Panc1 (cell line): ENCODE measurements around the gene PCBP4. TPM values are rescaled to one million over a fixed set of nuclear protein-coding genes. Genes with fewer than 3 reads are reported as not detected.

Source experiments
- ATAC-seq: fragments of 200-7000 bp; cut with Tn5 transposase; 2 replicates; pipeline ENCODE4 v1.9.1; 2020; ENCODE audit warnings: mild to moderate bottlenecking, moderate library complexity
- BruUV-seq: library from RNA; stranded (reverse); fragments of 400-500 nt; replicated peaks from 2 replicates; lab custom pipeline; 2021; lab: Mats Ljungman, UMichigan
- CTCF ChIA-PET: fragments of 300-600 bp; sonication (Branson Sonifier 250); formaldehyde crosslinking; loops from one replicate; lab custom pipeline; 2022; ENCODE audit warnings: antibody characterized with exemption; lab: Charles Lee
- POLR2A ChIA-PET: fragments of 300-600 bp; sonication (Branson Sonifier 250); formaldehyde crosslinking; loops from one replicate; lab custom pipeline; 2022; ENCODE audit warnings: antibody characterized with exemption; lab: Charles Lee
- DNase-seq: peaks from one replicate; pipeline ENCODE4 v3.0.0-alpha.2; 2010; ENCODE audit warnings: low read depth, low spot score
- H3K27ac ChIP-seq: 2 replicates; pipeline ENCODE4 v1.5.1; 2011; ENCODE audit warnings: mild to moderate bottlenecking, low read length, inconsistent platforms
- H3K27me3 ChIP-seq: fragments of 200-500 bp; sonication (Bioruptor generic); 2 replicates; pipeline ENCODE4 v1.6.0; 2014; ENCODE audit warnings: low read length, inconsistent platforms; ENCODE audit not compliant: control insufficient read depth, insufficient read depth
- H3K36me3 ChIP-seq: fragments of 200-500 bp; sonication (Bioruptor generic); 2 replicates; pipeline ENCODE4 v1.5.1; 2014; ENCODE audit warnings: inconsistent platforms, mild to moderate bottlenecking, low read length, moderate library complexity; ENCODE audit not compliant: control insufficient read depth, insufficient read depth
- H3K4me1 ChIP-seq: 2 replicates; pipeline ENCODE4 v1.5.1; 2011; ENCODE audit warnings: inconsistent platforms, mild to moderate bottlenecking, low read length, moderate library complexity; ENCODE audit not compliant: control insufficient read depth, insufficient read depth
- H3K4me3 ChIP-seq, 2 experiments: 2 replicates each; pipeline ENCODE4 v1.5.1; 2011 to 2012; ENCODE audit warnings: low read depth in 2 of 2, low read length in 2 of 2, mild to moderate bottlenecking in 2 of 2, inconsistent platforms in 1 of 2, moderate library complexity in 1 of 2
- H3K9me3 ChIP-seq: fragments of 200-500 bp; sonication (Bioruptor generic); 2 replicates; pipeline ENCODE4 v1.5.1; 2014; ENCODE audit warnings: low read depth, mild to moderate bottlenecking, inconsistent platforms, low read length, moderate library complexity; ENCODE audit not compliant: control insufficient read depth, insufficient read depth
- POLR2AphosphoS5 ChIP-seq: IDR thresholded peaks from 2 replicates; pipeline ENCODE4 v1.6.1; 2012; ENCODE audit warnings: mild to moderate bottlenecking, low read depth, low read length, moderate library complexity
- SIN3A ChIP-seq: IDR thresholded peaks from 2 replicates; pipeline ENCODE4 v1.6.1; 2012; ENCODE audit warnings: low read depth, mild to moderate bottlenecking, low read length, moderate library complexity, borderline replicate concordance; ENCODE audit not compliant: insufficient read depth
- TCF7L2 ChIP-seq: IDR thresholded peaks from 2 replicates; pipeline ENCODE4 v1.6.1; 2011; ENCODE audit warnings: mild to moderate bottlenecking, low read depth, low read length, inconsistent platforms
- in situ Hi-C: cut with HindIII; loops from 2 replicates; pipeline ENCODE4 v1.10.0; 2016; ENCODE audit warnings: low sequenced_read_pairs, low pct_unique_long_range_greater_than_20kb
- intact Hi-C: fragments of 100-400 bp; cut with micrococcal nuclease; formaldehyde crosslinking; loops from one replicate; pipeline ENCODE4 v1.10.0; 2022; ENCODE audit not compliant: unreplicated experiment
- total RNA-seq: library from RNA; stranded (reverse); gene quantifications from one replicate; pipeline ENCODE4 v1.2.1, GENCODE V29; 2021; ENCODE audit not compliant: unreplicated experiment
- TF ChIP-seq, protein P1 (sequence below), 2 experiments: IDR thresholded peaks; 2 replicates each; pipeline ENCODE4 v1.6.1; 2011 to 2012; ENCODE audit warnings: low read depth in 2 of 2, control low read depth in 1 of 2, low read length in 1 of 2, mild to moderate bottlenecking in 1 of 2, moderate library complexity in 1 of 2; ENCODE audit not compliant: insufficient read depth in 1 of 2
- TF ChIP-seq, protein P2 (sequence below): fragments of 450-650 bp; IDR thresholded peaks from 2 replicates; pipeline ENCODE4 v1.5.1; 2017; ENCODE audit warnings: mild to moderate bottlenecking

Gene PCBP4
- total RNA-seq, 1 experiment from 2014 or later: 58.0 TPM

DNA sequence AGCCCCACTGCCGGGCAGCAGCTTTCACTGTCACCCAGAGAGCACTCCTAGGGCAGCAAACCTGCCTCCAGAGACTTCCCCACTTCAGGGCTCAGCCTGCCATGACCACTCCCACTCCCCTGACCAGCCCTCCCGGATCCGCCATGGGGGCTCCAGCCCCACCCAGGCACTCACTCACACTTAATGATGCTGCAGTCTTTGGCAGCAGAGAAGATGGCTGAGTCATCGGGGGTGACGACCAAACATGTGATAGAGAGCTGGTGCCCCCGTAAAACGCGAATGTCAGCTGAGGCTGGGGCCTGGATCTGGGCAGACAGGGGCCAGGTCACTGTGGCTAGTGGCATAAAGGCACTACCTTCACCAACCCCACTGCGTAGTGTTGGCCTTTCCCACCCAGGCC lies 30.2 kb downstream of the PCBP4 start:
- BruUV-seq: no TSS peak
- no peak for DNase-seq
- H3K4me1 ChIP-seq: no peaks in the 10 kb centered on the region
- H3K36me3 ChIP-seq: no peaks in the 10 kb centered on the region; the same call in 1 of the 2 replicates
- H3K27me3 ChIP-seq: no peaks in the 10 kb centered on the region
- ATAC-seq: no peak
- intact Hi-C loops (no loop called here), in situ Hi-C loops (no loop called here)
- no peak overlapping the region for H3K4me3 ChIP-seq
- ChIA-PET POLR2A (interaction anchor here (0.6 kb wide), 1 partner anchor 12 kb away, joined by 3 read pairs; no protein-coding TSS in a partner anchor), CTCF (no interaction called here)
- no peak overlapping the region for H3K27ac ChIP-seq
- no peaks in the 10 kb centered on the region for H3K9me3 ChIP-seq
- TF ChIP-seq, protein P1, sequence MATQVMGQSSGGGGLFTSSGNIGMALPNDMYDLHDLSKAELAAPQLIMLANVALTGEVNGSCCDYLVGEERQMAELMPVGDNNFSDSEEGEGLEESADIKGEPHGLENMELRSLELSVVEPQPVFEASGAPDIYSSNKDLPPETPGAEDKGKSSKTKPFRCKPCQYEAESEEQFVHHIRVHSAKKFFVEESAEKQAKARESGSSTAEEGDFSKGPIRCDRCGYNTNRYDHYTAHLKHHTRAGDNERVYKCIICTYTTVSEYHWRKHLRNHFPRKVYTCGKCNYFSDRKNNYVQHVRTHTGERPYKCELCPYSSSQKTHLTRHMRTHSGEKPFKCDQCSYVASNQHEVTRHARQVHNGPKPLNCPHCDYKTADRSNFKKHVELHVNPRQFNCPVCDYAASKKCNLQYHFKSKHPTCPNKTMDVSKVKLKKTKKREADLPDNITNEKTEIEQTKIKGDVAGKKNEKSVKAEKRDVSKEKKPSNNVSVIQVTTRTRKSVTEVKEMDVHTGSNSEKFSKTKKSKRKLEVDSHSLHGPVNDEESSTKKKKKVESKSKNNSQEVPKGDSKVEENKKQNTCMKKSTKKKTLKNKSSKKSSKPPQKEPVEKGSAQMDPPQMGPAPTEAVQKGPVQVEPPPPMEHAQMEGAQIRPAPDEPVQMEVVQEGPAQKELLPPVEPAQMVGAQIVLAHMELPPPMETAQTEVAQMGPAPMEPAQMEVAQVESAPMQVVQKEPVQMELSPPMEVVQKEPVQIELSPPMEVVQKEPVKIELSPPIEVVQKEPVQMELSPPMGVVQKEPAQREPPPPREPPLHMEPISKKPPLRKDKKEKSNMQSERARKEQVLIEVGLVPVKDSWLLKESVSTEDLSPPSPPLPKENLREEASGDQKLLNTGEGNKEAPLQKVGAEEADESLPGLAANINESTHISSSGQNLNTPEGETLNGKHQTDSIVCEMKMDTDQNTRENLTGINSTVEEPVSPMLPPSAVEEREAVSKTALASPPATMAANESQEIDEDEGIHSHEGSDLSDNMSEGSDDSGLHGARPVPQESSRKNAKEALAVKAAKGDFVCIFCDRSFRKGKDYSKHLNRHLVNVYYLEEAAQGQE (IDR thresholded peaks at IDR 0.05; ENCODE audit: insufficient read depth in 1 of 2, low read depth in 2 of 2, low read length in 1 of 2): no peak
- TF ChIP-seq TCF7L2 (no peak), POLR2AphosphoS5 (no peak), SIN3A (no peak)
- TF ChIP-seq, protein P2, sequence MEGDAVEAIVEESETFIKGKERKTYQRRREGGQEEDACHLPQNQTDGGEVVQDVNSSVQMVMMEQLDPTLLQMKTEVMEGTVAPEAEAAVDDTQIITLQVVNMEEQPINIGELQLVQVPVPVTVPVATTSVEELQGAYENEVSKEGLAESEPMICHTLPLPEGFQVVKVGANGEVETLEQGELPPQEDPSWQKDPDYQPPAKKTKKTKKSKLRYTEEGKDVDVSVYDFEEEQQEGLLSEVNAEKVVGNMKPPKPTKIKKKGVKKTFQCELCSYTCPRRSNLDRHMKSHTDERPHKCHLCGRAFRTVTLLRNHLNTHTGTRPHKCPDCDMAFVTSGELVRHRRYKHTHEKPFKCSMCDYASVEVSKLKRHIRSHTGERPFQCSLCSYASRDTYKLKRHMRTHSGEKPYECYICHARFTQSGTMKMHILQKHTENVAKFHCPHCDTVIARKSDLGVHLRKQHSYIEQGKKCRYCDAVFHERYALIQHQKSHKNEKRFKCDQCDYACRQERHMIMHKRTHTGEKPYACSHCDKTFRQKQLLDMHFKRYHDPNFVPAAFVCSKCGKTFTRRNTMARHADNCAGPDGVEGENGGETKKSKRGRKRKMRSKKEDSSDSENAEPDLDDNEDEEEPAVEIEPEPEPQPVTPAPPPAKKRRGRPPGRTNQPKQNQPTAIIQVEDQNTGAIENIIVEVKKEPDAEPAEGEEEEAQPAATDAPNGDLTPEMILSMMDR: no peak

- H3K4me3 ChIP-seq: no peak overlapping the region
- no peak for DNase-seq
- no peaks in the 10 kb centered on the region for H3K4me1 ChIP-seq
- CTCF ChIA-PET: no interaction called here
- H3K27ac ChIP-seq: no peak overlapping the region
- no peaks in the 10 kb centered on the region; the same call in 1 of the 2 replicates for H3K36me3 ChIP-seq
- intact Hi-C loops: no loop called here
- no peaks in the 10 kb centered on the region for H3K27me3 ChIP-seq
- in situ Hi-C loops: no loop called here
- POLR2A ChIA-PET: interaction anchor here (0.6 kb wide), 1 partner anchor 10 kb away, joined by 3 read pairs; no protein-coding TSS in a partner anchor
- BruUV-seq: no TSS peak
- ATAC-seq: no peak
- H3K9me3 ChIP-seq: no peaks in the 10 kb centered on the region
- TF ChIP-seq POLR2AphosphoS5 (no peak), SIN3A (no peak)
- TF ChIP-seq, protein P1 (IDR thresholded peaks at IDR 0.05; ENCODE audit: insufficient read depth in 1 of 2, low read depth in 2 of 2, low read length in 1 of 2): no peak
Observed at GRCh38 chr3:51935886-51936755, 31.1 kb downstream of the PCBP4 start.
